Right renal pelvis (tissue), 4 donors: ENCODE measurements around the gene G6PC1. TPM values are rescaled to one million over a fixed set of nuclear protein-coding genes. Genes with fewer than 3 reads are reported as not detected.
"Not testable (repeated sequence)": the region's sequence is repeated elsewhere in the genome, so short reads cannot be mapped to it uniquely, and the experiment has no call there.

Source experiments
- DNase-seq, 4 donors: peaks; one replicate each; pipeline ENCODE4 v3.0.0-alpha.2; 2013; ENCODE audit warnings: low read depth in 4 of 4, low spot score in 3 of 4, missing footprints in 1 of 4
- polyA plus RNA-seq, 4 donors: library from polyadenylated mRNA; unstranded; fragments of 120-200 nt; gene quantifications; one replicate each; pipeline ENCODE4 v1.2.1, GENCODE V29; 2013; ENCODE audit not compliant: insufficient read length in 4 of 4

G6PC1 gene
- 1 to 10 TPM; 4.2 to 7.6 (median 4.9) TPM for polyA plus RNA-seq

DNA sequence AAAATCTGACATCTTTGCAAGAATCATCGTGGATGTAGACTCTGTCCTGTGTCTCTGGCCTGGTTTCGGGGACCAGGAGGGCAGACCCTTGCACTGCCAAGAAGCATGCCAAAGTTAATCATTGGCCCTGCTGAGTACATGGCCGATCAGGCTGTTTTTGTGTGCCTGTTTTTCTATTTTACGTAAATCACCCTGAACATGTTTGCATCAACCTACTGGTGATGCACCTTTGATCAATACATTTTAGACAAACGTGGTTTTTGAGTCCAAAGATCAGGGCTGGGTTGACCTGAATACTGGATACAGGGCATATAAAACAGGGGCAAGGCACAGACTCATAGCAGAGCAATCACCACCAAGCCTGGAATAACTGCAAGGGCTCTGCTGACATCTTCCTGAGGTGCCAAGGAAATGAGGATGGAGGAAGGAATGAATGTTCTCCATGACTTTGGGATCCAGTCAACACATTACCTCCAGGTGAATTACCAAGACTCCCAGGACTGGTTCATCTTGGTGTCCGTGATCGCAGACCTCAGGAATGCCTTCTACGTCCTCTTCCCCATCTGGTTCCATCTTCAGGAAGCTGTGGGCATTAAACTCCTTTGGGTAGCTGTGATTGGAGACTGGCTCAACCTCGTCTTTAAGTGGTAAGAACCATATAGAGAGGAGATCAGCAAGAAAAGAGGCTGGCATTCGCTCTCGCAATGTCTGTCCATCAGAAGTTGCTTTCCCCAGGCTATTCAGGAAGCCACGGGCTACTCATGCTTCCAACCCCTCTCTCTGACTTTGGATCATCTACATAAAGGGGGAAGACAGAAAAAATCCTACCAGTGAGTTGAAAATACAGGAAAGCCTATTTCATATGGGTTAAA is at the start of gene G6PC1:
Gene G6PC1, plus strand, starts transcription at position 340 of the 872 bp plus-strand sequence. Its CDS starts 78 bp downstream, at position 418.
- no peak for DNase-seq

DNA sequence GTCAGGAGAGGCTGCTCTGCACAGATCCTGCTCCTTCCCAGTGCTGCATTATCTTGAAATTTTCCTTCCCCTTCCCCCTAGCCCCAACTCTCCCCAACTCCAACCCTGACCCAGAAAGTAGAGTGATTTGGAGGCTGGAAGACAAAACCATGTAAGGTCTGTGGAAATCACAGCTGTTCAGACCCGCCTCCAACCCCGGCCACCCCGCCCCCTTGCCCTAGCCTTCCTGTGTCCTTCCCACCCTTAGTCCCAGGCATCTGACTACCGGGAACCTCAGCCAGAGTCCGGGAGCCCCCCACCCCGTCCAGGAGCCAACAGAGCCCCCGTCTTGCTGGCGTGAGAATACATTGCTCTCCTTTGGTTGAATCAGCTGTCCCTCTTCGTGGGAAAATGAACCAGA is 49.6 kb upstream of the G6PC1 start, which contains the start of gene AOC3:
Gene AOC3, plus strand, starts transcription at position 246 of the 400 bp plus-strand sequence. Its CDS starts 145 bp downstream, at position 391.
- DNase-seq = no peak

DNA sequence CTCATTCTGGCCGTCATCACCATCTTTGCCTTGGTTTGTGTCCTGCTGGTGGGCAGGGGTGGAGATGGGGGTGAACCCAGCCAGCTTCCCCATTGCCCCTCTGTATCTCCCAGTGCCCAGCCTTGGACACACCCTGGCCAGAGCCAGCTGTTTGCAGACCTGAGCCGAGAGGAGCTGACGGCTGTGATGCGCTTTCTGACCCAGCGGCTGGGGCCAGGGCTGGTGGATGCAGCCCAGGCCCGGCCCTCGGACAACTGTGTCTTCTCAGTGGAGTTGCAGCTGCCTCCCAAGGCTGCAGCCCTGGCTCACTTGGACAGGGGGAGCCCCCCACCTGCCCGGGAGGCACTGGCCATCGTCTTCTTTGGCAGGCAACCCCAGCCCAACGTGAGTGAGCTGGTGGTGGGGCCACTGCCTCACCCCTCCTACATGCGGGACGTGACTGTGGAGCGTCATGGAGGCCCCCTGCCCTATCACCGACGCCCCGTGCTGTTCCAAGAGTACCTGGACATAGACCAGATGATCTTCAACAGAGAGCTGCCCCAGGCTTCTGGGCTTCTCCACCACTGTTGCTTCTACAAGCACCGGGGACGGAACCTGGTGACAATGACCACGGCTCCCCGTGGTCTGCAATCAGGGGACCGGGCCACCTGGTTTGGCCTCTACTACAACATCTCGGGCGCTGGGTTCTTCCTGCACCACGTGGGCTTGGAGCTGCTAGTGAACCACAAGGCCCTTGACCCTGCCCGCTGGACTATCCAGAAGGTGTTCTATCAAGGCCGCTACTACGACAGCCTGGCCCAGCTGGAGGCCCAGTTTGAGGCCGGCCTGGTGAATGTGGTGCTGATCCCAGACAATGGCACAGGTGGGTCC is 49.0 kb upstream of the G6PC1 start:
- DNase-seq = not testable (repeated sequence)

GRCh38 chr17:42852351-42852750 is 48.2 kb upstream of the G6PC1 start:
- no peak for DNase-seq

- no peak for DNase-seq
Observed at GRCh38 chr17:42853004-42853403, 47.6 kb upstream of the G6PC1 start.

GRCh38 chr17:42853597-42853967 is 47.0 kb upstream of the G6PC1 start:
- DNase-seq = no peak

DNA sequence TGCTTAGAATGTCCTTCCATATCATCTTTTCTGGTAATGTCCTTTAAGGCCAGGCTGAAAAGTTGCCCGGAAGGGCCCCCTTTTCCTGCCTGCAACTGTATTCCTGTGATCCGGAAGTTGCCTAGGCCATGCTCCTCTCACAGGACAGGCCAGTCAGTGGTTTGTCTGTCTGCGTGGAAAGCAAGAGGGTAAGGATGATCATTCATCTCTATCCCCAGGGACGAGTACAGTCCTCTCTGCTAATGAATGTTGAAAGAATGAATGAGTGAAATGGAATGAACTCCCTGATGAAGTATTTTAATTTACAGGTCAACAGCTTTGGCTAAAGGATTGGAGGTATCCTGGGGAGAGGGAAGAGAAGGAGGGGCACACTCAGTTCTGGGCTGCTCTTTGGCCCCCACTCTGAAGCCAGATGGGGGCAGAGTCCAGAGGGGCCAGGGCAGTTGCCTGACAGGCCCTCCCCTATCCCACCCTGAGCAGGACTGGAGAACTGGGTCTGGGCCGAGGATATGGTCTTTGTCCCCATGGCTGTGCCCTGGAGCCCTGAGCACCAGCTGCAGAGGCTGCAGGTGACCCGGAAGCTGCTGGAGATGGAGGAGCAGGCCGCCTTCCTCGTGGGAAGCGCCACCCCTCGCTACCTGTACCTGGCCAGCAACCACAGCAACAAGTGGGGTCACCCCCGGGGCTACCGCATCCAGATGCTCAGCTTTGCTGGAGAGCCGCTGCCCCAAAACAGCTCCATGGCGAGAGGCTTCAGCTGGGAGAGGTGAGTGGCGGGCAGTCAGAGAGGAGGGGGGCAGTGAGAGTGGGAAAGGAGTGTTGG is 46.4 kb upstream of the G6PC1 start:
- no peak for DNase-seq

GRCh38 chr17:42855048-42855596 is 45.5 kb upstream of the G6PC1 start:
- DNase-seq = no peak

- not testable (repeated sequence) for DNase-seq
Observed at GRCh38 chr17:42856093-42856492, 44.5 kb upstream of the G6PC1 start.

GRCh38 chr17:42856516-42856915 is 44.1 kb upstream of the G6PC1 start:
- DNase-seq = not testable (repeated sequence)

GRCh38 chr17:42857389-42857788 is 43.2 kb upstream of the G6PC1 start:
- no peak for DNase-seq

GRCh38 chr17:42865638-42866094 is 34.9 kb upstream of the G6PC1 start:
- no peak for DNase-seq

- no peak for DNase-seq
Observed at GRCh38 chr17:42866216-42866615, 34.4 kb upstream of the G6PC1 start.

DNA sequence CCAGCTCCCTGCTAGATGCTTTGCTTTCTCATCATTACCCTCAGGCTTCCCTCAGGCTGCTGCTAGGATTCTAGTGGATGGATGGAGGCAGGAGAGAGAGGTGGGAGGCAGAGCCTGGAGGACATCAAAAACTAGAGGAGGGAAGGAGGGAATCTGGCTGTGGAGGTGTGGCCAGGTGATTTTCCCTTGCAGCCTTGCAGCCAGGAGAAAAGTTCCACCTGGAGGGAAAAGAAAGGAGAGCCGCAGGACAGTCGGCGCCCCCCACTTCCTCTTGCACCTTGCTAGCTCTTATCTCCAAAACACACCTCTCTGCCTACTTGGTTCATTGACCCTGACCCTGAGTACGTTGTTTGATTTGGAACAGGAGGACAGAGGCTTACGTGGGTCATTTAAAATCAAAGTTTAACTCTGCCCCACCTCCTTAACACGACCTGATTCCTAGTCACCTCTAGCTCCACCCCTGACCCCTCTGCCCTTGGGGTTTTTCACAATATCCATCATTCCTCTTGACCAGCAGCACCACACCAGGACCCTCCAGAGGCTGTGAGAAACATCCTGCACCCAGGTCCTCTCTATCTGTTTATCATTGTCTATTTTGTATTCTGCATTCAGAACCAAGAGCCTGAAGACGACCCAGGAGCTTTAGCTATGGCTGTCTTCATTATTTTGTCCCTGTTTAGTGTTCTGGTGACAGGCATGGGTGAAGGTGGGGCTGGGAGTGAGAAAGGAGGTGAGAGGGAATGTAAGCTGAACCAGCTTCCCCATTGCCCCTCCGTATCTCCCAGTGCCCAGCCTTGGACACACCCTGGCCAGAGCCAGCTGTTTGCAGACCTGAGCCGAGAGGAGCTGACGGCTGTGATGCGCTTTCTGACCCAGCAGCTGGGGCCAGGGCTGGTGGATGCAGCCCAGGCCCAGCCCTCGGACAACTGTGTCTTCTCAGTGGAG is 33.7 kb upstream of the G6PC1 start:
- DNase-seq = no peak

GRCh38 chr17:42867694-42868261 is 32.8 kb upstream of the G6PC1 start:
- not testable (repeated sequence) for DNase-seq

DNA sequence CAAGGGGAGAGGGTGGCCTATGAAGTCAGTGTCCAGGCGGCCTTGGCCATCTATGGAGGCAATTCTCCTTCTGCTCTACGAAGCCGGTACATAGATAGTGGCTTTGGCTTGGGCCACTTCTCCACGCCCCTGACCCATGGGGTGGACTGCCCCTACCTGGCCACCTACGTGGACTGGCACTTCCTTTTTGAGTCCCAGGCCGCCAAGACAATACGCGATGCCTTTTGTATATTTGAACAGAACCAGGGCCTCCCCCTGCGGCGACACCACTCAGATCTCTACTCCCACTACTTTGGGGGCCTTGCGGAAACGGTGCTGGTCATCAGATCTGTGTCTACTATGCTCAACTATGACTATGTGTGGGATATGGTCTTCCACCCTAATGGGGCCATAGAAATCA is 32.3 kb upstream of the G6PC1 start:
- DNase-seq = no peak

GRCh38 chr17:42871647-42872046 is 29.0 kb upstream of the G6PC1 start:
- no peak for DNase-seq

DNA sequence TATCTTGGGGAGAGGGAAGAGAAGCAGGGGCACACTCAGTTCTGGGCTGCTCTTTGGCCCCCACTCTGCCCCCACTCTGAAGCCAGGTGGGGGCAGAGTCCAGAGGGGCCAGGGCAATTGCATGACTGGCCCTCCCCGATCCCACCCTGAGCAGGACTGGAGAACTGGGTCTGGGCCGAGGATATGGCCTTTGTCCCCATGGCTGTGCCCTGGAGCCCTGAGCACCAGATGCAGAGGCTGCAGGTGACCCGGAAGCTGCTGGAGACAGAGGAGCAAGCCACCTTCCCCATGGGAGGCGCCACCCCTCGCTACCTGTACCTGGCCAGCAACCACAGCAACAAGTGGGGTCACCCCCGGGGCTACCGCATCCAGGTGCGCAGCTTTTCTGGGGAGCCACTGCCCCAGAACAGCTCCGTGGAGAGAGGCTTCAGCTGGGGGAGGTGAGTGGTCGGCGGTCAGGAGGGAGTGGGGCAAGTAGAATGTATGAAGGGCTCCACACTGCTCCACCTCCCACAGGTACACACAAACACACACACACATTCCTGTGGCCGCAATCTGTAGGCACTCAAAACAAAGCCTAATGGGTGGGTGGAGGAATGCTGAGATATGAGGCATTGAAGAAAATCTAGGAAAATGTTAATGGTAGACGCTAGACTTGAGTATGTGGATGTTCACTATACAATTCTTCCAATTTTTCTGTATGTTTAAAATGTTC is 28.2 kb upstream of the G6PC1 start:
- DNase-seq = no peak
